ENCODE results near the gene GRM4.

GRM4 gene

DNA sequence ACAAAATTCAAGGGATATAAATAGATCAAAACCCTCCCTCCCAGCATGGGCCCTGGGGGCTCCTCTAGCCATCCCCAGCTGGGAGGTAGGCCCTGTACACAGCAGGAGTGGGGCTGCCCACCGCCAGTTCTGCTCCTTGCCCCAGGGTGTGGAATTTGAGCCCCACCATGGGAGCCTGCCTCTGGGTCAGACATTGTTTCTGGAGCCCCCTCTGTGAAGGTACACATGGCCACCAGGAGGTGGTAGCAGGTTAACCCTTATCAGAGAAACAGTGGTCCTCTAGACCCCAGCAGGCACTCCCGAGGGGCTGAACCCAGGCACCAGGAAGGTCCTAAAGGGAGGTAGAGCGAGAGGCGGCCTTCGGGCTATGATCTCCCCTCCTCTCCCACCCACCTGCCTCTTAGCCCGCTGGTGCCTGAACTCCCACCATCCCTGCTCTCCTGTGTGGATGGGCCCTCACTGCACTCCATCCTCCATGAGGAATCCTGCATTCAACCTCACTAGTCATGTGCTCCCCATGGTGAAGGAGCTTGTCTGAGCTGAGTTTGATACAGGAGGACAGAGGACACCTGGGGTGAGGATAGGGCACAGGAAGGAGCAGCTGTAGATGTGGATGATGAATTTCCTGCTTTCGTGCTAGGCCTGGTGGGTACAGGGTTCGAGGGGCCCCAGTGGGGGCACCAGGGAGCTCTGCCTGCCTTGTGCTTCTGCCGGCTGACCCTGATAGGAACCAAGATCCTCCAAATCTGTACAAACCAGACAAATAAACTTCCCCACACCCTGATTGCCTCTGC, 114.9 kb downstream of the GRM4 start:
- H3K36me3 ChIP-seq (ENCODE audit: insufficient read depth, low read length): no peaks in the 10 kb centered on the region
- H3K9ac ChIP-seq (ENCODE audit: low read length): no peak overlapping the region
- H3K27ac ChIP-seq (ENCODE audit: low read depth, low read length): no peak overlapping the region
- peaks cover 0 to 6% of the 10 kb centered on the region in 2 donors for H3K27me3 ChIP-seq (ENCODE audit: control insufficient read depth in 1 of 2, insufficient read depth in 2 of 2, low read length in 2 of 2)
- H3K4me1 ChIP-seq (ENCODE audit: insufficient read depth, low read length): no peaks in the 10 kb centered on the region
- H3K9me3 ChIP-seq (ENCODE audit: low read length): no peaks in the 10 kb centered on the region
- no peak overlapping the region for H3K4me3 ChIP-seq (ENCODE audit: low read depth in 1 of 2, low read length in 2 of 2)

DNA sequence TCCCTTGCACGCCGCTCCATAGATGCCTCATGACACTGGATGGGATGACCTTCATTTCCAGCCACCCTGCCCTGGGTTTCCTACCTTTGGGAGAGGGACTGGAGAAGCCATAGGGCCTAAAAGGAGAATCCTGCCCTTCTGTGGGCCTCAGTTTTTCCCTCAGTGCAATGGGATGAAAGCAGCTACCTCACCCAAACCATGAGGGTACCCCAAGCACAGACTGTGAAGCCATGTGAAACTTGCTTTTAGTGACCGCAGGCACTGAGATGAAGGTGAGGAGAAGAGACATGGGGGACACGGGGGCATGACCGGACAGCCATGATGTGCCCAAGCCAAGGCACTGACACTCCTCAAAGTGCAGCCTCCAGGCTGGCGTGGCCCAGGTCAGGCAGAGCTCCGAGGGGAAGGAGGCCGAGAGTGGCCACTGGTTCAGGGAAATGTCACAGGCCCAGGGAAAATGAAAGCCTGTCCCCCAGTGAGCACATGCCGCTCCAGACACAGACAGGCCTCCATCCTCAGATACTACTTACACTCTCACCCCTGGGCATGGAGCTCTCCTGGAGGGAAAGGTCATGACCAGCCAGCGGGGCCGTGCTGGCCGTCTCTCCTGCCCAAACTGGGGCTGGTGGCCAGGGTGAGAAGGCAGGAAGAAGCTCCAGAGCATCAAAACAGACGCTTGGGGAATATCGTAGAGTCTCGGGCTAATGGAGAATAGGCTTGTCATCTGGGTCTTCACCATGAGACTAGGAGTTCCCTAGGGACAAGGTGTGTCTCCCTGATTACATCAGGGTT, 116.2 kb downstream of the GRM4 start:
- Histone ChIP-seq H3K9ac (ENCODE audit: low read length) (no peak overlapping the region), H3K36me3 (ENCODE audit: insufficient read depth, low read length) (no peaks in the 10 kb centered on the region), H3K9me3 (ENCODE audit: low read length) (no peaks in the 10 kb centered on the region), H3K4me3 (ENCODE audit: low read depth in 1 of 2, low read length in 2 of 2) (no peak overlapping the region), H3K27me3 (ENCODE audit: control insufficient read depth in 1 of 2, insufficient read depth in 2 of 2, low read length in 2 of 2) (peaks cover 0 to 6% of the 10 kb centered on the region in 2 donors), H3K27ac (ENCODE audit: low read depth, low read length) (no peak overlapping the region), H3K4me1 (ENCODE audit: insufficient read depth, low read length) (no peaks in the 10 kb centered on the region)

DNA sequence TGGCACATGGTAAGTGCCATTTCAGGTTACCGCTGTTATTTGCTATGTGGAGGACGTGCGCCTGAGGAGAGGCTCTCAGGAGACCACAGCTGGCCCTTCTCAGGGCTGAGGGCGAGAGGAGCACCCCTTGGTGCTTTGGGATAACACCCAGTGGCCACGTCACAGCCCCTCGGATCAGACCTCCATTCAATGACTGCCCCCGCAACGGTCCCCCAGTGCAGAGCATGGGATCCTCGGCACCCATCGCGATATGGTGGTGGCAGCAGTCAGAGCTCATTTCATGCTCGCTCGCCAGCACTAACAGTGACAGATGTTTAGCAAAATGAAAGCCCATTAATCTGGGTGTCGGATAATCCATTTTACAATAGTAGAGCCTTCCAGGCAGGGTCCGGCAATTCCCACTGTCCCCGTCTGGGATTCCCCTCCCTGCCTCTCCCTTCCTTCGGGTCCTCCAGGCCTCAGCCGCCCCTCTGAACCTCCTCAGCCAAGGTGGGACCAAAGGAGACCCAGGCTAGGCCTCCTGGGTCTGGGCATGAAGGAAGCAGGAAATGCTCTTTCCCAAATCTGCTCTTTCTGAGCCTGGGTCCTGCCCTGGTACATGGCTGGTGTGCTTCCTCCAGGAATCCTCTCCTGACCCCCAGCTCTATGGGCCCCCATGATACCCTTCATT, 117.1 kb downstream of the GRM4 start:
- H3K27me3 ChIP-seq (ENCODE audit: control insufficient read depth in 1 of 2, insufficient read depth in 2 of 2, low read length in 2 of 2): peaks cover 0 to 6% of the 10 kb centered on the region in 2 donors
- no peaks in the 10 kb centered on the region for H3K4me1 ChIP-seq (ENCODE audit: insufficient read depth, low read length)
- no peaks in the 10 kb centered on the region for H3K36me3 ChIP-seq (ENCODE audit: insufficient read depth, low read length)
- H3K4me3 ChIP-seq (ENCODE audit: low read depth in 1 of 2, low read length in 2 of 2): no peak overlapping the region
- H3K9me3 ChIP-seq (ENCODE audit: low read length): no peaks in the 10 kb centered on the region
- H3K9ac ChIP-seq (ENCODE audit: low read length): no peak overlapping the region
- H3K27ac ChIP-seq (ENCODE audit: low read depth, low read length): no peak overlapping the region

DNA sequence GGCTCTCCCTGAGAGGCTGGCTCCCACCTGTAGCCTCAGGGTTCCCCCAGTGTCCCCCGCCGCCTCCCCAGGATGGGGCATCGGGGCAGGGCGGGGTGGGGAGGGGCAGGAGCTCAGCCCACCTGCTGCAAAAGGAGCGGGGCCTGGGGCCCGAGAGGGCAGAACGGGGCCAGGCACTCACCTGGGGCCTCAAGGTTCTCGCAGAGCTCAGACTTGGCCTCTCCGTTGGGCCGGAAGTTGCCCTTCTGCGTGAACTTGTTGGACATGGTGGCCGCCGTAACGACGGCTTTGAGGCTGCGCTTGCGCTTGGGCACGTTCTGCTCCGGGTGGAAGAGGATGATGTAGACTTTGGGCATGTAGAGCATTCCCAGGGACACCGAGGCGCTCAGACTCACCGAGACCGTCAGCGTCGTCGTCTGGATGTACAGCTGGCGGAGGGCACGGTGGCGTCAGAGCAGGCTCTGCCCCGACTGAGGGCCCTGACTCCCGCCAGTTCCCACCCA, 117.9 kb downstream of the GRM4 start:
- Histone ChIP-seq H3K4me1 (ENCODE audit: insufficient read depth, low read length) (no peaks in the 10 kb centered on the region), H3K9me3 (ENCODE audit: low read length) (no peaks in the 10 kb centered on the region), H3K9ac (ENCODE audit: low read length) (no peak overlapping the region), H3K36me3 (ENCODE audit: insufficient read depth, low read length) (no peaks in the 10 kb centered on the region), H3K27me3 (ENCODE audit: control insufficient read depth in 1 of 2, insufficient read depth in 2 of 2, low read length in 2 of 2) (peaks cover 0 to 6% of the 10 kb centered on the region in 2 donors), H3K27ac (ENCODE audit: low read depth, low read length) (no peak overlapping the region), H3K4me3 (ENCODE audit: low read depth in 1 of 2, low read length in 2 of 2) (no peak overlapping the region)

DNA sequence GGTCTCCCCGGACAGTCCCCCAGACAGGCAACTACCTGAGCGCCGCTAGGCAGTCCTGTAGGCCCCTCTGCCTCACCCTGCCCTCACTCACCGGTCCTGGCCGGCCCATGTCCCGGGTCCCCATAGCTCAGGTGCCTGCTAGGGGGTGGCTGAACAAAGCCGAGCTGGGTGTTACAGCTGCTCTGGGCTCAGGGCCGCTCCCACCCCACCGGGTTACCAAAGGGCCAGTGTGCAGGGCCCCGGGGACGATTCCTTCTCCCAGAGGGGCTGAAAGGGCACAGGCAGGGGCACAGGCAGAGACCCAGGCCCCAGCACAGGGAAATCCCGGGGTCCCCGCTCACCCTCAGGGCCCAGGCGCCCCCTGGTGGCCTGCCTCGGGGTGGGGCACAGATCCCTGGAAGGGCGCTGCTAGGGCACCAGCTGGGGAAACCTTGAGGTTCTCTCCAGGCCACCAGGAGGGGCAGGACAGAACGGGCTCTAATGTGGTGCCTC, 118.4 kb downstream of the GRM4 start:
- H3K36me3 ChIP-seq (ENCODE audit: insufficient read depth, low read length): no peaks in the 10 kb centered on the region
- no peaks in the 10 kb centered on the region for H3K4me1 ChIP-seq (ENCODE audit: insufficient read depth, low read length)
- H3K9me3 ChIP-seq (ENCODE audit: low read length): no peaks in the 10 kb centered on the region
- no peak overlapping the region for H3K27ac ChIP-seq (ENCODE audit: low read depth, low read length)
- peaks cover 0 to 6% of the 10 kb centered on the region in 2 donors for H3K27me3 ChIP-seq (ENCODE audit: control insufficient read depth in 1 of 2, insufficient read depth in 2 of 2, low read length in 2 of 2)
- H3K4me3 ChIP-seq (ENCODE audit: low read depth in 1 of 2, low read length in 2 of 2): no peak overlapping the region
- H3K9ac ChIP-seq (ENCODE audit: low read length): no peak overlapping the region

DNA sequence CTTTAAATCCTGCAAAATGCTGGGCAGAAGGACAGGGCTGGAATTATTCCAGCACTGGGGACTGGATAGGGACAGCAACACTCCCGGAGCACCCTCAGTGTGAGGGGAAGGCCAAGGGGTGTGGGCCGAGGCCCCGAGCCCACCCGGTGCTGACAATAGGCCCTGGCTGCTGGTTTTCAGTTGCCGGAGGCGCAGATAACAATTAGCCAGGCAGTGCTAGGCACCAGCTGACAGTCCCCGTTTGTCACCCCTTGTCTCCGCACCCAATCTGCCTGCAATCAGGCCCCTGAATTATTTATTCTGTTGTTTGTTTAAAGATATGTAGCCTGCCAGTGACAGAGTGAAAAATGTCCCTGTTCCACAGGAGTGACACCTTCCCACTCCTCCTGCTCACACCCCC, 120.0 kb downstream of the GRM4 start:
- H3K9ac ChIP-seq (ENCODE audit: low read length): no peak overlapping the region
- peaks cover 0 to 1% of the 10 kb centered on the region in 2 donors for H3K27me3 ChIP-seq (ENCODE audit: control insufficient read depth in 1 of 2, insufficient read depth in 2 of 2, low read length in 2 of 2)
- no peak overlapping the region for H3K4me3 ChIP-seq (ENCODE audit: low read depth in 1 of 2, low read length in 2 of 2)
- no peak overlapping the region for H3K27ac ChIP-seq (ENCODE audit: low read depth, low read length)
- H3K4me1 ChIP-seq (ENCODE audit: insufficient read depth, low read length): no peaks in the 10 kb centered on the region
- no peaks in the 10 kb centered on the region for H3K36me3 ChIP-seq (ENCODE audit: insufficient read depth, low read length)
- no peaks in the 10 kb centered on the region for H3K9me3 ChIP-seq (ENCODE audit: low read length)

DNA sequence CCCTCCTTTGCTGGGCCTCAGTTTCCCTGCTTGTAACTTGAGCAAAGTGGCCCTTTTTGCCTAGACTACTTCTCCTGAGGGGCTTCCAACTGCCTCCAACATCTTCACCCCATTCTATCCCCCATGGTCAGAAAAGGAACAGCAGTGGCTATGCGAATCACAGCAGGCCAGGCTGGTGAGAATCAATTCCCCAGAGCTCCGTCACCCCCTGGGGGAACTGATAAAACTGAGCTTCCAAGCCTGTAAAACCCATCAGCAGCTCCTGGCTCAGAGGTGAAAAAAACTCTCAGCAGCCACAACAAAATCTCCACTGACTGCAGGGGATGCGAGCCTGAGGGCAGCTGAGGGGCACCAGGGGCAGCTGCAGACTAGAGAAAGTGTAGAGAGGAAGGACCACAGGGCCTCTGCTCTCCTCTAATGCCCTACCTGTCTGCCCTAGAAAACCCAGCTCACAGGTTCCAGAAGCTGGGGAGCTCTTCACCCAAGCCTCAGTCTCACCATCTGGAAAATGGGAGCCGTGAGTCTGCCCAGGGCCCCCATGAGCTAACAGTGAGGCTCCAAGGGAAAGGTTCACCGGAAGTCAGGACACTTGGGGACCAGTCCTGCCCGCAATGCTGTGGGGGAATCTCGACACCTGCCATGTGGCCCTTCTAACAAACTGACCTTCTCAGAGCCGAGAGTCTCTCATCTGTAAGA, 120.6 kb downstream of the GRM4 start:
- Histone ChIP-seq H3K4me3 (ENCODE audit: low read depth in 1 of 2, low read length in 2 of 2) (no peak overlapping the region), H3K27me3 (ENCODE audit: control insufficient read depth in 1 of 2, insufficient read depth in 2 of 2, low read length in 2 of 2) (no peaks in the 10 kb centered on the region), H3K9ac (ENCODE audit: low read length) (no peak overlapping the region)

DNA sequence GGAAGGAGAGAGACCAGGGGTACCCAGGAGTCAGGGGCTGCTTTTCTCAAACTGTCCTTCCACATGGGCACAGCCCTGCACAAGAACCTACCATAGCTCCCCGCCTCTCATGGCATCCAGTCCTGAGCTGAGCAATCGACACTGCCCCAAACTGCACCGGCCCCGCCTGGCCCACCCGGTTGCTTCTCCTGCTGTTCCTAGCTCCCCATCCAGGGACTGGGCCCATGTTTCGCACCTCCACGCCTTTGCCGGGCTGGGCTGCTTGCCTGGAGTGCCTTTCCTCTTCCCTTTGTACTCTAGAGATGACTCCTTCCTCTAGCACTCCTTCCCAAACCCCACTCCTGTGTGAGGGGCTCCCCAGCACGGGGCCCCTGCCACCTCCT, 123.0 kb downstream of the GRM4 start:
- no peak overlapping the region for H3K4me3 ChIP-seq (ENCODE audit: low read depth in 1 of 2, low read length in 2 of 2)
- peaks cover 0 to 7% of the 10 kb centered on the region in 2 donors for H3K27me3 ChIP-seq (ENCODE audit: control insufficient read depth in 1 of 2, insufficient read depth in 2 of 2, low read length in 2 of 2)
- H3K9ac ChIP-seq (ENCODE audit: low read length): no peak overlapping the region
- no peak overlapping the region for H3K27ac ChIP-seq (ENCODE audit: low read depth, low read length)
- H3K4me1 ChIP-seq (ENCODE audit: insufficient read depth, low read length): no peaks in the 10 kb centered on the region
- no peaks in the 10 kb centered on the region for H3K9me3 ChIP-seq (ENCODE audit: low read length)
- no peaks in the 10 kb centered on the region for H3K36me3 ChIP-seq (ENCODE audit: insufficient read depth, low read length)

More for the DNA sequence above, 120.6 kb downstream of the GRM4 start:
- Histone ChIP-seq H3K36me3 (ENCODE audit: insufficient read depth, low read length) (no peaks in the 10 kb centered on the region), H3K4me1 (ENCODE audit: insufficient read depth, low read length) (no peaks in the 10 kb centered on the region), H3K27ac (ENCODE audit: low read depth, low read length) (no peak overlapping the region), H3K9me3 (ENCODE audit: low read length) (no peaks in the 10 kb centered on the region)

DNA sequence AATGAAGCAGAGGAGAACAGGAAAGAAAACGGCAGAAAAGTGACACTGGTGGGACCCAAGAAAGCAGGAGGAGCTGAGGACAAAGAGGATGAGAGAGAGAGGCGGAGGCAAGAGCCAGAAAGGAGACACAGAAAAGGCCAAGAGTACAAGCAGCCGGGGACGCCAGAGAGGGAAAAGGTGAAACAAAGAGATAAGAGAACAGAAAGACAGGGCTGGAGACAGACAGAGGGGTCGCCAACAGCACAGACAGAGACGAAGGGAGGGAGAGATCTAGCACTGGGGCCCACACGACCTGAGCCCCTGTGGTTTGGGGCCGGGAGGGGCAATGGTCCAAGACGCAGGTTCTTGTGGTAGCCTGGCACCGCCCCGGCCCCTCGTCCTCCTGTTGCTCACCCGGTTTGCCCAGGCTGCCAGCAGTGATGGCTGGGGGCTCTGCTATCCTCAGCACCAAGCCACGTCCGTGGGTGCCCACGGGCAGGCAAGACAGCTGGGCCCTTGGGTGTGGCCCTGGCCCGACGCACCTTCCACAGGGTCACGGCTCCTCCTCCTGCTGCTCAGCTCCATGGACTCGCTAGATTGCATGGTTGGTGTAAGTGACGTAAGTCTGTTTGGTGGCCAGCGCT, 123.5 kb downstream of the GRM4 start:
- Histone ChIP-seq H3K36me3 (ENCODE audit: insufficient read depth, low read length) (no peaks in the 10 kb centered on the region), H3K27me3 (ENCODE audit: control insufficient read depth in 1 of 2, insufficient read depth in 2 of 2, low read length in 2 of 2) (peaks cover 0 to 7% of the 10 kb centered on the region in 2 donors), H3K9ac (ENCODE audit: low read length) (no peak overlapping the region), H3K4me1 (ENCODE audit: insufficient read depth, low read length) (no peaks in the 10 kb centered on the region), H3K27ac (ENCODE audit: low read depth, low read length) (no peak overlapping the region), H3K4me3 (ENCODE audit: low read depth in 1 of 2, low read length in 2 of 2) (no peak overlapping the region), H3K9me3 (ENCODE audit: low read length) (no peaks in the 10 kb centered on the region)

DNA sequence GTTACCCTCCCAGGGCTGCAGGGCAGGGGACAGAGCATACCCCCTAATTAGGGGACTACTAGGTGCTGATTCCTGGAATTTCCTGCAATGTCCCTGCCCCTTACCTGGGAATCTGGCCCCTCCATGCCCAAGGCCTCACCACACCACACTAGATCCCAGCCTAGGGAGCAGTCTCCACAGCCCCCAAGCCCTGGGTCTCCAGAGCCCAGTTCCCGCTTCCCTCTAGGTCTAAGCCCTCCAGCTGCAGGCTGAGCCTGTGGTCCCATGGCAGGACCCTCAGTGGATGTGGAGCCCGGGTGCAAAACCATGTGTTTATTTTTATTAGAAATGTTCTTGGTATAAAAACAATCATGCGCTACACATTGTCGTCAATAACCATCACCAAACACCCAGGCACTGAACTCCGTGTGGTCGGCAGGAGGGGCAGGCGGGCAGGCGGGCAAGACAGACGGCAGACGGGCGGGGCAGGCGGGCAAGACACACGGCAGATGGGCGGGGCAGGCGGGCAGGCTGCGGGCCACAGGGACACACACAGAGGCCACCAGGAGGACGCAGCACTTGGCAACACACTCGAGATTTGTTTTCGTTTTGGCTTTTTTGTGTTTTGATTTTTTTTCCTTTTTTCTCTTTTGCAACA, 124.2 kb downstream of the GRM4 start:
- Histone ChIP-seq H3K9ac (ENCODE audit: low read length) (no peak overlapping the region), H3K27ac (ENCODE audit: low read depth, low read length) (no peak overlapping the region), H3K9me3 (ENCODE audit: low read length) (no peaks in the 10 kb centered on the region), H3K36me3 (ENCODE audit: insufficient read depth, low read length) (no peaks in the 10 kb centered on the region), H3K4me3 (ENCODE audit: low read depth in 1 of 2, low read length in 2 of 2) (no peak overlapping the region), H3K4me1 (ENCODE audit: insufficient read depth, low read length) (no peaks in the 10 kb centered on the region), H3K27me3 (ENCODE audit: control insufficient read depth in 1 of 2, insufficient read depth in 2 of 2, low read length in 2 of 2) (peaks cover 0 to 7% of the 10 kb centered on the region in 2 donors)

Measured in muscle layer of colon (tissue), 2 donors.